Brain microvascular endothelial cell (primary cell): Measurements from ENCODE around the gene SPEM2.
A peak's percentile ranks its signal among the peaks of the same experiment; 100 is the strongest.

ENCODE experiments used
- DNase-seq: peaks from one replicate; pipeline ENCODE4 v3.0.0-alpha.2; 2020
- H3K27ac ChIP-seq: fragments of 250-450 bp; sonication (Bioruptor Pico); 2 replicates; pipeline ENCODE4 v1.5.1; 2020; ENCODE audit warnings: mild to moderate bottlenecking, moderate library complexity
- H3K27me3 ChIP-seq: fragments of 250-450 bp; sonication (Bioruptor Pico); replicated peaks from 2 replicates; pipeline ENCODE4 v1.5.1; 2020; ENCODE audit warnings: mild to moderate bottlenecking
- H3K36me3 ChIP-seq: fragments of 250-450 bp; sonication (Bioruptor Pico); replicated peaks from 2 replicates; pipeline ENCODE4 v1.5.1; 2020; ENCODE audit warnings: mild to moderate bottlenecking
- H3K4me3 ChIP-seq: 2 replicates; pipeline ENCODE4 v1.5.1; 2011; ENCODE audit warnings: low read depth, mild to moderate bottlenecking, control low read depth, low read length, moderate library complexity
- CTCF ChIP-seq: IDR thresholded peaks from 2 replicates; pipeline ENCODE4 v1.5.1; 2011; ENCODE audit warnings: low read depth, mild to moderate bottlenecking, moderate library complexity, low read length, control low read depth, inconsistent platforms; ENCODE audit errors: missing control alignments
- in situ Hi-C: cut with HindIII; loops from 2 replicates; pipeline ENCODE4 v1.10.0; 2017; ENCODE audit warnings: low sequenced_read_pairs, low pct_ligation_motif_present

Gene SPEM2

GRCh38 chr17:7398612-7399011, 26.8 kb upstream of the SPEM2 start:
- no peaks in the 10 kb centered on the region for H3K36me3 ChIP-seq
- in situ Hi-C loops, result no loop called here
- no peaks in the 10 kb centered on the region for H3K27me3 ChIP-seq
- TF ChIP-seq CTCF, result no peak
- no peak for DNase-seq
- no peak overlapping the region for H3K4me3 ChIP-seq
- no peak overlapping the region for H3K27ac ChIP-seq

GRCh38 chr17:7403043-7403726, 22.2 kb upstream of the SPEM2 start:
- no peak for DNase-seq
- Histone ChIP-seq H3K27ac (peak overlapping the region; percentile 51), H3K4me3 (peak overlapping the region; percentile 83), H3K36me3 (no peaks in the 10 kb centered on the region), H3K27me3 (no peaks in the 10 kb centered on the region)
- in situ Hi-C loops, result no loop called here
- TF ChIP-seq CTCF, result no peak

GRCh38 chr17:7403727-7403976, 21.8 kb upstream of the SPEM2 start:
- Histone ChIP-seq H3K4me3 (peak overlapping the region; percentile 83), H3K27ac (peak overlapping the region; percentile 51), H3K36me3 (peaks cover under 1% of the 10 kb centered on the region), H3K27me3 (no peaks in the 10 kb centered on the region)
- in situ Hi-C loops, result no loop called here
- no peak for TF ChIP-seq CTCF
- no peak for DNase-seq

- H3K36me3 ChIP-seq, result peaks cover 5% of the 10 kb centered on the region
- no peaks in the 10 kb centered on the region for H3K27me3 ChIP-seq
- H3K4me3 ChIP-seq, result peak within 1 kb of the TSS; percentile 83
- in situ Hi-C loops, result no loop called here
- peak; percentile 29 for TF ChIP-seq CTCF
- H3K27ac ChIP-seq, result peak within 1 kb of the TSS; percentile 51
- DNase-seq, result peak; percentile 99
Measured at GRCh38 chr17:7403977-7404736, 21.3 kb upstream of the SPEM2 start, which contains the start of gene TMEM256. Gene TMEM256 (minus strand): TSS chr17:7404097. CDS start chr17:7404084, 13 bp downstream.

- peak; percentile 32 for DNase-seq
- in situ Hi-C loops, result no loop called here
- H3K27me3 ChIP-seq, result no peaks in the 10 kb centered on the region
- peaks cover 8% of the 10 kb centered on the region for H3K36me3 ChIP-seq
- H3K27ac ChIP-seq, result peak overlapping the region; percentile 8
- peak overlapping the region; percentile 69 for H3K4me3 ChIP-seq
- TF ChIP-seq CTCF, result no peak
Measured at GRCh38 chr17:7404737-7405349, 20.6 kb upstream of the SPEM2 start.
